Panc1 (cell line): ENCODE measurements around the gene ANO6.

ENCODE experiments used
- POLR2AphosphoS5 ChIP-seq: IDR thresholded peaks from 2 replicates; pipeline ENCODE4 v1.6.1; 2012; ENCODE audit warnings: mild to moderate bottlenecking, low read depth, low read length, moderate library complexity
- REST ChIP-seq, 2 experiments: IDR thresholded peaks; 2 replicates each; pipeline ENCODE4 v1.6.1; 2011 to 2012; ENCODE audit warnings: low read depth in 2 of 2, control low read depth in 1 of 2, low read length in 1 of 2, mild to moderate bottlenecking in 1 of 2, moderate library complexity in 1 of 2; ENCODE audit not compliant: insufficient read depth in 1 of 2

- TF ChIP-seq POLR2AphosphoS5 (no peak; the same call in 1 of the 2 replicates), REST (IDR thresholded peaks at IDR 0.05; ENCODE audit: insufficient read depth in 1 of 2, low read depth in 2 of 2, low read length in 1 of 2) (no peak)
These were observed 511 bp downstream of the ANO6 start for GRCh38 chr12:45216230-45216982.
